ENCODE data around the gene ENOX1.

GRCh38 chr13:43520351-43520750 is 266.4 kb downstream of the ENOX1 start:
- TF ChIP-seq CTCF (conservative IDR thresholded peaks at IDR 0.05) (no peak), EZH2 (IDR thresholded peaks at IDR 0.05; ENCODE audit: low read depth) (no peak)
